Left renal pelvis (tissue), 4 donors: ENCODE measurements around the gene C13orf42. TPM values are rescaled to one million over a fixed set of nuclear protein-coding genes. Genes with fewer than 3 reads are reported as not detected.

ENCODE experiments used
- DNase-seq, 4 donors: peaks; one replicate each; pipeline ENCODE4 v3.0.0-alpha.2; 2013; ENCODE audit warnings: low read depth in 4 of 4, low spot score in 3 of 4
- polyA plus RNA-seq, 4 donors: library from polyadenylated mRNA; unstranded; fragments of 120-200 nt; gene quantifications; one replicate each; pipeline ENCODE4 v1.2.1, GENCODE V29; 2013; ENCODE audit not compliant: insufficient read length in 4 of 4

Gene C13orf42
- polyA plus RNA-seq, 4 donors: 0.19 to 0.29 (median 0.22) TPM

DNA sequence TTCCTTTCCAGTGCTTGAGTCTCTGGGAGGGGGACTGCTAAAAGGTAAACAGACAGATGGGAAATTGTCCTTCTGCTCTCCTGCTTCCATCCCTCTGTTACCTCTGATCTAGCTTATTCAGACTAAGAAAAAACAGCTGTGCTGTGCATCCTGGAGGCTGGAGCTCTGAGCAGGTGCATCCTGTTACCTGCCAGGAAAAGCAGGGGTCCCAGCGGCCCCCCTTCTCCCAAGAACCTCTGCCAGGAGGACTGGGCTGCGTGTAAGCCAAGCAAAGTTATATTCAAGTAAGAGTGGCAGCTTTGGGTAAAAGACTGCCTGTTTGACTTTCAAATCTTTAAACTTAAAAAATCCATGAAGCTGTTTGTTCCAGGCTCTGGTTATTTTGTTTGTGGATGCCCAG lies 75.1 kb downstream of the C13orf42 start:
- DNase-seq: no peak

DNA sequence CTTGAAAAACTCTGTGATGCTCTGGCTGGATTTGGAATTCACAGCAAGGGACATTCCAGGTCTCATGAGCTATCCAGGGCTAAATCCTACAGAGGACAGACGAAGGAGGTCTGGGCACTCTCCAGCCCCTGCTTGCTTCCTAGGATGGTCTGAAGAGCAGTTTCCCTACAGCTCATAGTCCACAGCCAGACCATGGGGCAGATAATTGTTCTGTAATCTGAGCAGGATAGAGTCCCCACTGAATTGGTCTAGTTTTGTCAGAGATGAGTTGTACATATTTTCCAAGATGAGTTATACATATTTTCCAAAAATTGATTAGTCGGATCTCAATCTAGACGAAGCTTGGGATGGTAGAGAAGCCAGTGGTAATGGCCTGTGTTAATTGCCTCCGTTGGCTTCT lies 75.6 kb downstream of the C13orf42 start:
- DNase-seq: no peak

- no peak for DNase-seq
These were observed 76.2 kb downstream of the C13orf42 start for GRCh38 chr13:51034906-51035305.

- DNase-seq: no peak
These were observed 77.5 kb downstream of the C13orf42 start for GRCh38 chr13:51033421-51034185.

GRCh38 chr13:51032831-51033230 lies 78.2 kb downstream of the C13orf42 start:
- no peak for DNase-seq

Other genes with a start within 250 kb of the C13orf42 start
- gene RNASEH2B, start 201.5 kb downstream of the C13orf42 start, polyA plus RNA-seq: 10 to 100 TPM; 47.6 to 67.5 (median 52.5) TPM
- gene FAM124A, start 111.1 kb upstream of the C13orf42 start, polyA plus RNA-seq: 1 to 10 TPM; 2.5 to 4.7 (median 4.6) TPM
- gene SERPINE3, start 228.4 kb upstream of the C13orf42 start, polyA plus RNA-seq: under 1 TPM in 3 of 4 donors, not detected in 1; 0.17 to 0.79 (median 0.53) TPM